AG04449 (cell line): Measurements from ENCODE around the gene PIK3IP1.

Experiments used
- CTCF ChIA-PET: fragments of 350-600 bp; formaldehyde crosslinking; extraction: SDS; loops from one replicate; lab custom pipeline; 2021; ENCODE audit warnings: antibody characterized with exemption; lab: Yijun Ruan, JAX
- POLR2A ChIA-PET: fragments of 400-600, 350-600 bp; formaldehyde crosslinking; extraction: SDS; loops from one replicate; lab custom pipeline; 2020; ENCODE audit warnings: antibody characterized with exemption, inconsistent platforms; lab: Yijun Ruan, JAX
- DNase-seq: peaks from one replicate; pipeline ENCODE4 v3.0.0-alpha.2; 2010; ENCODE audit warnings: low read depth, low spot score
- H3K4me3 ChIP-seq: 2 replicates; pipeline ENCODE4 v1.5.1; 2011; ENCODE audit warnings: low read depth, mild to moderate bottlenecking, control low read depth, low read length
- CTCF ChIP-seq: IDR thresholded peaks from one replicate; pipeline ENCODE4 v1.5.1; 2011; ENCODE audit warnings: mild to moderate bottlenecking, moderate library complexity, low read length, control low read depth, inconsistent platforms; ENCODE audit not compliant: insufficient read depth; ENCODE audit errors: missing control alignments

The PIK3IP1 gene

GRCh38 chr22:31337178-31337577 is 44.9 kb upstream of the PIK3IP1 start:
- no peak overlapping the region for H3K4me3 ChIP-seq
- no peak for DNase-seq
- CTCF ChIA-PET = interaction anchor here (0.6 to 2.1 kb wide), 5 partner anchors 9 to 44 kb away, joined by 3 to 18 read pairs (median 5); partner anchors contain the start of genes PATZ1 and PIK3IP1
- POLR2A ChIA-PET = no interaction called here
- no peak for TF ChIP-seq CTCF

- no peak for TF ChIP-seq CTCF
- ChIA-PET CTCF (interaction anchor here (1.1 to 7.4 kb wide), 4 partner anchors 8 to 21 kb away, joined by 3 to 53 read pairs (median 5); no protein-coding TSS in a partner anchor), POLR2A (no interaction called here)
- no peak for DNase-seq
- no peak overlapping the region for H3K4me3 ChIP-seq
Measured at GRCh38 chr22:31334329-31334728, 42.0 kb upstream of the PIK3IP1 start.

- no peak for TF ChIP-seq CTCF
- ChIA-PET CTCF (interaction anchor here (1.1 to 7.4 kb wide), 4 partner anchors 7 to 20 kb away, joined by 3 to 53 read pairs (median 5); no protein-coding TSS in a partner anchor), POLR2A (no interaction called here)
- no peak for DNase-seq
- no peak overlapping the region for H3K4me3 ChIP-seq
Measured at GRCh38 chr22:31333641-31334040, 41.4 kb upstream of the PIK3IP1 start.

- ChIA-PET POLR2A (no interaction called here), CTCF (interaction anchor here (0.7 to 7.4 kb wide), 5 partner anchors 12 to 81 kb away, joined by 3 to 53 read pairs (median 4); no protein-coding TSS in a partner anchor)
- DNase-seq = no peak
- no peak for TF ChIP-seq CTCF
- H3K4me3 ChIP-seq = no peak overlapping the region
Measured at GRCh38 chr22:31332886-31333285, 40.6 kb upstream of the PIK3IP1 start.

GRCh38 chr22:31332010-31332409 is 39.7 kb upstream of the PIK3IP1 start:
- no peak for DNase-seq
- no peak for TF ChIP-seq CTCF
- ChIA-PET POLR2A (no interaction called here), CTCF (interaction anchor here (0.8 to 7.4 kb wide), 3 partner anchors 13 to 59 kb away, joined by 3 to 53 read pairs (median 4); no protein-coding TSS in a partner anchor)
- H3K4me3 ChIP-seq = no peak overlapping the region

- TF ChIP-seq CTCF = no peak
- DNase-seq = no peak
- ChIA-PET POLR2A (no interaction called here), CTCF (interaction anchor here (7.4 kb wide), 1 partner anchor 16 kb away, joined by 53 read pairs; no protein-coding TSS in a partner anchor)
- H3K4me3 ChIP-seq = no peak overlapping the region
Measured at GRCh38 chr22:31329453-31330215, 37.3 kb upstream of the PIK3IP1 start.
